AG09319 (cell line): ENCODE measurements around the gene HNRNPL.
A peak's percentile ranks its signal among the peaks of the same experiment; 100 is the strongest.
"Not testable (repeated sequence)": the region's sequence is repeated elsewhere in the genome, so short reads cannot be mapped to it uniquely, and the experiment has no call there.

ENCODE experiments used
- DNase-seq: peaks from one replicate; pipeline ENCODE4 v3.0.0-alpha.2; 2010; ENCODE audit warnings: low read depth; ENCODE audit errors: extremely low read depth
- CTCF ChIP-seq: IDR thresholded peaks from 2 replicates; pipeline ENCODE4 v1.5.1; 2011; ENCODE audit warnings: low read depth, mild to moderate bottlenecking, inconsistent platforms, low read length, moderate library complexity

HNRNPL gene

GRCh38 chr19:38878575-38879399 lies 29.0 kb upstream of the HNRNPL start:
- no peak for TF ChIP-seq CTCF
- no peak for DNase-seq

DNA sequence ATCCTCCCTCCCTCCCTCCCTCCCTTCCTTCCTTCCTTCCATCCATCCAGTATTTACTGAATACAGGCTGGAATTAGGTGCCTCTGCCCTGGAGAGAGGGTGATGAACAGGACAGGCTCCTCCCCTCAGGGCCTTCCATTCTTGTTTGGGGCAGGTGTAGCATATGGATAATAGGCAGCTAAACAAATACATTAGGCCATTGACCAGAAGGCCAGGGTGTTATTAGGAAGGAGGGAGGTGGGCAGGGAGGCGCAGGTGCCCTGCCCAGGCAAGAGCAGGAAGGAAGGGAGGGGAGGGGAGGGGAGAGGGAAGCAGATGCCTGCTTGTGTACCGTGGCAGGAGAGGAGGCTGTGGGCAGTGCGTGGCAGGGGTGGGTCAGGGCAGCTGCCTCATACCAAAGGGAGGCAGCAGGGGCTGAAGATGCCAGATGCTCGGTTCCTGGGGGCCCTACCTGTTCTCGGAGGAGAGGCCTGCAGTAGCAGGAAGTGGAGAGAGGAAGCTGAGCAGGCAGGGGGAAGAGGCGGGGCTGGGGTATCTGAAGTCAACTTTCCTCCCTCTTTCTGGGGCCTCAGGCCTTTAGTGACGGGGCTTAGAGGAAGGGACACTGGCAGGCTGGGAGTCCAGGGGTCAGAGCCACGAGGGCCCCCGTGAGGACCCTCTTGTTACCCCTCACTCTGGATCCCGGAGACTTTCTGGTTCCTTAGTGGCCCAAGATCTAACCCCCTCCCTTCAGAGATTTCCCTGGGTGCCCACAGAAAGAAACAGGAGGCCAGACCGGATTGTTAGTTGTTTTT lies 28.2 kb upstream of the HNRNPL start, which contains the start of gene RINL:
RINL (minus strand) TSS at position 495 of the 794 bp plus-strand sequence. CDS start 1,533 bp downstream, outside the sequence.
- no peak for TF ChIP-seq CTCF
- DNase-seq, result no peak

- TF ChIP-seq CTCF, result no peak
- no peak for DNase-seq
These were observed 26.0 kb upstream of the HNRNPL start for GRCh38 chr19:38875656-38876395.

- DNase-seq, result not testable (repeated sequence)
These were observed 23.6 kb upstream of the HNRNPL start for GRCh38 chr19:38873400-38873799.

GRCh38 chr19:38870612-38871011 lies 20.8 kb upstream of the HNRNPL start:
- no peak for DNase-seq
- TF ChIP-seq CTCF, result no peak

GRCh38 chr19:38869836-38870607 lies 20.2 kb upstream of the HNRNPL start:
- DNase-seq, result no peak
- peak; percentile 75 for TF ChIP-seq CTCF
